Progenitor cell of endocrine pancreas (in vitro differentiated cells): ENCODE measurements around the gene ZYX. TPM values are rescaled to one million over a fixed set of nuclear protein-coding genes. Genes with fewer than 3 reads are reported as not detected.
A peak's percentile ranks its signal among the peaks of the same experiment; 100 is the strongest.

Experiments
- DNase-seq: peaks from one replicate; pipeline ENCODE4 v3.0.0; 2021; ENCODE audit warnings: low spot score; ENCODE audit not compliant: unreplicated experiment
- H3K27ac Mint-ChIP-seq: 2 replicates; pipeline ENCODE4 v1.8.0; 2021; ENCODE audit warnings: mild to moderate bottlenecking, moderate library complexity, mixed read lengths
- H3K27me3 Mint-ChIP-seq: 2 replicates; pipeline ENCODE4 v1.8.0; 2021; ENCODE audit warnings: mixed read lengths
- H3K36me3 Mint-ChIP-seq: 2 replicates; pipeline ENCODE4 v1.8.0; 2022; ENCODE audit warnings: mixed read lengths; ENCODE audit not compliant: insufficient read depth
- H3K4me1 Mint-ChIP-seq: 2 replicates; pipeline ENCODE4 v1.8.0; 2021; ENCODE audit warnings: low read depth, mixed read lengths
- H3K4me3 Mint-ChIP-seq: 2 replicates; pipeline ENCODE4 v1.8.0; 2021; ENCODE audit warnings: low read depth, mild to moderate bottlenecking, moderate library complexity, mixed read lengths
- H3K9me3 Mint-ChIP-seq: 2 replicates; pipeline ENCODE4 v1.8.0; 2021; ENCODE audit warnings: low read depth, mixed read lengths
- CTCF ChIP-seq: fragments of 200-600 bp; sonication (generic); IDR thresholded peaks from one replicate; pipeline ENCODE4 v1.5.0; 2021; ENCODE audit warnings: antibody characterized with exemption, mild to moderate bottlenecking; ENCODE audit not compliant: unreplicated experiment
- total RNA-seq: library from RNA; stranded (reverse); gene quantifications from 2 replicates; pipeline ENCODE4 v1.2.1, GENCODE V29; 2021

Gene ZYX
- total RNA-seq, 1 donor from 2014 or later: 69.0 TPM

GRCh38 chr7:143363016-143363937 lies 17.9 kb upstream of the ZYX start:
- peaks cover 74% of the 10 kb centered on the region for H3K27me3 Mint-ChIP-seq
- DNase-seq: no peak

GRCh38 chr7:143367972-143368371 lies 13.2 kb upstream of the ZYX start:
- no peak overlapping the region for H3K4me3 Mint-ChIP-seq
- H3K27ac Mint-ChIP-seq: no peak overlapping the region
- no peak for TF ChIP-seq CTCF
- no peaks in the 10 kb centered on the region for H3K9me3 Mint-ChIP-seq
- peaks cover 12% of the 10 kb centered on the region for H3K4me1 Mint-ChIP-seq
- no peak for DNase-seq
- peaks cover 42% of the 10 kb centered on the region for H3K27me3 Mint-ChIP-seq
- H3K36me3 Mint-ChIP-seq: no peaks in the 10 kb centered on the region

More at GRCh38 chr7:143363016-143363937, 17.9 kb upstream of the ZYX start:
- TF ChIP-seq CTCF: no peak
- Mint-ChIP-seq H3K27ac (no peak overlapping the region), H3K4me1 (peaks cover 3% of the 10 kb centered on the region), H3K36me3 (no peaks in the 10 kb centered on the region), H3K4me3 (peak overlapping the region; percentile 65), H3K9me3 (no peaks in the 10 kb centered on the region)

- H3K36me3 Mint-ChIP-seq: no peaks in the 10 kb centered on the region
- H3K9me3 Mint-ChIP-seq: no peaks in the 10 kb centered on the region
- no peak overlapping the region for H3K4me3 Mint-ChIP-seq
- TF ChIP-seq CTCF: no peak
- no peak overlapping the region for H3K27ac Mint-ChIP-seq
- DNase-seq: no peak
- H3K4me1 Mint-ChIP-seq: peaks cover 12% of the 10 kb centered on the region
- peaks cover 40% of the 10 kb centered on the region for H3K27me3 Mint-ChIP-seq
These were observed 12.8 kb upstream of the ZYX start for GRCh38 chr7:143368387-143368786.

GRCh38 chr7:143369678-143370651 lies 11.2 kb upstream of the ZYX start:
- Mint-ChIP-seq H3K9me3 (no peaks in the 10 kb centered on the region), H3K27ac (peak overlapping the region; percentile 67), H3K27me3 (peaks cover 34% of the 10 kb centered on the region), H3K4me1 (peaks cover 12% of the 10 kb centered on the region), H3K36me3 (no peaks in the 10 kb centered on the region), H3K4me3 (no peak overlapping the region)
- DNase-seq: no peak
- no peak for TF ChIP-seq CTCF

- TF ChIP-seq CTCF: no peak
- Mint-ChIP-seq H3K27ac (no peak overlapping the region), H3K4me1 (peaks cover 12% of the 10 kb centered on the region), H3K9me3 (no peaks in the 10 kb centered on the region), H3K36me3 (no peaks in the 10 kb centered on the region), H3K27me3 (peaks cover 18% of the 10 kb centered on the region), H3K4me3 (no peak overlapping the region)
- no peak for DNase-seq
These were observed 9.1 kb upstream of the ZYX start for GRCh38 chr7:143372070-143372469.
